NCI-H2196 treated with DMSO at 0.1 percent for 48 hours (cell line): ENCODE results near the gene TSPAN14.

Experiments used
- DNase-seq: peaks from one replicate; lab custom pipeline; 2025; ENCODE audit not compliant: unreplicated experiment; lab: John Stamatoyannopoulos, UW

The TSPAN14 gene

GRCh38 chr10:80454513-80455460, 677 bp downstream of the TSPAN14 start:
- DNase-seq = no peak

- no peak for DNase-seq
Observed at GRCh38 chr10:80455461-80456349, 1.6 kb downstream of the TSPAN14 start.

- DNase-seq = no peak
Observed at GRCh38 chr10:80457554-80458262, 3.6 kb downstream of the TSPAN14 start.

GRCh38 chr10:80458263-80458625, 4.1 kb downstream of the TSPAN14 start:
- no peak for DNase-seq

- no peak for DNase-seq
Observed at GRCh38 chr10:80458638-80459037, 4.5 kb downstream of the TSPAN14 start.

- no peak for DNase-seq
Observed at GRCh38 chr10:80459047-80459865, 5.1 kb downstream of the TSPAN14 start.

GRCh38 chr10:80460399-80461207, 6.5 kb downstream of the TSPAN14 start:
- DNase-seq = peak; percentile 32

- no peak for DNase-seq
Observed at GRCh38 chr10:80461208-80462183, 7.4 kb downstream of the TSPAN14 start.

GRCh38 chr10:80462299-80462980, 8.3 kb downstream of the TSPAN14 start:
- DNase-seq = no peak

- DNase-seq = no peak
Observed at GRCh38 chr10:80462981-80463741, 9.1 kb downstream of the TSPAN14 start.

- DNase-seq = no peak
Observed at GRCh38 chr10:80463868-80464267, 9.8 kb downstream of the TSPAN14 start.

- DNase-seq = no peak
Observed at GRCh38 chr10:80464557-80465450, 10.7 kb downstream of the TSPAN14 start.

- no peak for DNase-seq
Observed at GRCh38 chr10:80465451-80465835, 11.3 kb downstream of the TSPAN14 start.

- DNase-seq = no peak
Observed at GRCh38 chr10:80465839-80466590, 11.9 kb downstream of the TSPAN14 start.

GRCh38 chr10:80466724-80467326, 12.7 kb downstream of the TSPAN14 start:
- DNase-seq = no peak
